Measurements from ENCODE around the gene CEP97.
"Not testable (repeated sequence)": the region's sequence is repeated elsewhere in the genome, so short reads cannot be mapped to it uniquely, and the experiment has no call there.

The CEP97 gene

GRCh38 chr3:101703169-101703568 is 21.2 kb upstream of the CEP97 start:
- no peak for DNase-seq (ENCODE audit: low spot score)

GRCh38 chr3:101704639-101705038 is 19.8 kb upstream of the CEP97 start:
- not testable (repeated sequence) for DNase-seq (ENCODE audit: low spot score)

GRCh38 chr3:101709126-101709525 is 15.3 kb upstream of the CEP97 start:
- no peak for DNase-seq (ENCODE audit: low spot score)

GRCh38 chr3:101718455-101718854 is 6.0 kb upstream of the CEP97 start:
- DNase-seq (ENCODE audit: low spot score) = no peak

GRCh38 chr3:101719604-101720185 is 4.7 kb upstream of the CEP97 start:
- DNase-seq (ENCODE audit: low spot score) = no peak

- DNase-seq (ENCODE audit: low spot score) = no peak
These were observed 3.3 kb upstream of the CEP97 start for GRCh38 chr3:101720851-101721840.

GRCh38 chr3:101722394-101723173 is 1.8 kb upstream of the CEP97 start:
- no peak for DNase-seq (ENCODE audit: low spot score)

- DNase-seq (ENCODE audit: low spot score) = peak; percentile 5
These were observed 928 bp downstream of the CEP97 start for GRCh38 chr3:101725194-101725889.

- no peak for DNase-seq (ENCODE audit: low spot score)
These were observed 1.5 kb downstream of the CEP97 start for GRCh38 chr3:101725890-101726275.

GRCh38 chr3:101729586-101729985 is 5.2 kb downstream of the CEP97 start:
- DNase-seq (ENCODE audit: low spot score) = no peak

- DNase-seq (ENCODE audit: low spot score) = no peak
These were observed 6.4 kb downstream of the CEP97 start for GRCh38 chr3:101730839-101731238.

GRCh38 chr3:101732240-101732641 is 7.8 kb downstream of the CEP97 start:
- no peak for DNase-seq (ENCODE audit: low spot score)

- no peak for DNase-seq (ENCODE audit: low spot score)
These were observed 11.4 kb downstream of the CEP97 start for GRCh38 chr3:101735833-101736232.

GRCh38 chr3:101741914-101742313 is 17.5 kb downstream of the CEP97 start:
- DNase-seq (ENCODE audit: low spot score) = not testable (repeated sequence)

- DNase-seq (ENCODE audit: low spot score) = no peak
These were observed 20.4 kb downstream of the CEP97 start for GRCh38 chr3:101744811-101745210.

- DNase-seq (ENCODE audit: low spot score) = not testable (repeated sequence)
These were observed 21.5 kb downstream of the CEP97 start for GRCh38 chr3:101745934-101746333.

GRCh38 chr3:101753386-101754113 is 29.1 kb downstream of the CEP97 start:
- DNase-seq (ENCODE audit: low spot score) = not testable (repeated sequence)

- no peak for DNase-seq (ENCODE audit: low spot score)
These were observed 33.8 kb downstream of the CEP97 start for GRCh38 chr3:101758224-101758623.

- DNase-seq (ENCODE audit: low spot score) = no peak
These were observed 37.7 kb downstream of the CEP97 start for GRCh38 chr3:101762041-101762646.

GRCh38 chr3:101777745-101778281 is 53.4 kb downstream of the CEP97 start:
- DNase-seq (ENCODE audit: low spot score) = not testable (repeated sequence)

Measured in hepatic stellate cell (primary cell).